HL-60/S4 (cell line): ENCODE results near the gene MEP1B.

Experiments used
- in situ Hi-C: fragments of 300-500 bp; cut with MboI; formaldehyde crosslinking; loops from 2 replicates; pipeline ENCODE4 v1.14.3; 2022; ENCODE audit warnings: low sequenced_read_pairs

MEP1B gene

GRCh38 chr18:32262092-32262491 lies 72.3 kb downstream of the MEP1B start:
- in situ Hi-C loops: no loop called here

GRCh38 chr18:32264401-32264800 lies 74.6 kb downstream of the MEP1B start:
- in situ Hi-C loops: no loop called here

- in situ Hi-C loops: no loop called here
Observed at GRCh38 chr18:32267463-32267862, 77.6 kb downstream of the MEP1B start.
